ENCODE results near the gene HNRNPU.
"Not testable (repeated sequence)": the region's sequence is repeated elsewhere in the genome, so short reads cannot be mapped to it uniquely, and the experiment has no call there.

HNRNPU gene

DNA sequence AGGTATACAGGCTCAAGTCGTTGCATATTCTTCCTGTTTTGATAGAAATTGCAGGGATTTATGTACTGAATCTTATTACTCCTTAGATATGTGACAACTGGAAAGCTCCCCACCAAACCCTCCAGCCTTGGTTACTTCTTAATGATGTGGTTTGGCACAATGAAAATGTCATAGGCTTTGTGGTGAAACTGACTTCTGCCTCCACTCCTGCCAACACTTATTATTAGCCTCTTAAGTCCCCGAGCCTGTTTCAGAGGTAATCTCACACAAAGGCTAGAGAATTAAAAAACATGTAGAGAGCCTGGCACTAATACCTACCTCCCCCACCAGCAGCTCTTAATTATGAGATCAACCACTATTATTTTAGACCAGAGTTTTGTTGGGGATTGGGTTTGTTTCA lies 24.7 kb downstream of the HNRNPU start:
- no peak for DNase-seq

DNA sequence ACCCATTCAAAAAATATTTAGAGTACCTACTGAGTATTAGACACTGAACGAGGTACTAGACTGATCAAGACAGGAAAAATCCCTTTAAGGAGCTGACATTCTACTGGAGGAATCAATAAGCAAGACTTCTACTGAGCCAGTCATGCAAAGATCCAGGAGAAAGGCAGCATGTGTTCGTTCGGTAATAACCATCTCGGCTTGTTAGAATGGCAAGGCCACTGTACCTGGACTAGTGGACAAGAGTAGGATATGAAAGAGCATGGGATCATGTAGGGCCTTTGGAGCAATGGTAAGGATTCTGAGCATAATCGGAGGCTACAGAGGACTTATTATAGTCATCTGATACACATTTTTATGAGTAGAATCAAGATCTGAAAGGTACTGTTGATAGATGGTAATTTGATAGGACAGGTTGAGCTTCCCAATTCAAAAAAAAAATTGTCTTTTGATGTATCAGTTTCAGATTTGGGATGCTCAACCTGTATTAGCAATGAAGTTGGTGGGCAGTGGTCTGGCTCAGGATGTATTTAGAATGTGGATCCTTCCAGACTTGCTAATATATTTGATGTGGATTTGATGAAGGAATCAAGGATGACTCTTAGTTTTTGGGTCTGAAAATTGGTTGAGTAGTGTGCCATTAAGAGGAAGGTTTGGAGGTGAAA lies 26.6 kb downstream of the HNRNPU start:
- no peak for DNase-seq

DNA sequence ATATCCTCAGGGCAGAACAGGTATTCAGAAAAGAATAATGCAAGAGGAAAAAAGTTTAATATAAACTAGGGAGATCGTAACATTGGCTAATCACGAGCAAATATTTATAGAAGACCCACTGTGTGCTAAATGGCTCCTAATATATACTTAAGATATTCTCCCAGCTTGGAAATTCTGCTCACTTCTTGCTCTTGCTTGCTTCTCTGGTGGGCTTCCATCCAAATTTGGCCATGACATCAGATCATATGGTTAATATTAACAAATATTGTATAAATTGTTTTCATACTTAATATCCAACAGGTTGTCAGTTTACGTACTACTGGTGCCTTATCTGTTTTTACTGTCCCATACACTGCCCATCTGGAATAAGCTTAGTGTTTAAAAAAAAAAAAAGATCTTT lies 27.8 kb downstream of the HNRNPU start:
- no peak for DNase-seq

DNA sequence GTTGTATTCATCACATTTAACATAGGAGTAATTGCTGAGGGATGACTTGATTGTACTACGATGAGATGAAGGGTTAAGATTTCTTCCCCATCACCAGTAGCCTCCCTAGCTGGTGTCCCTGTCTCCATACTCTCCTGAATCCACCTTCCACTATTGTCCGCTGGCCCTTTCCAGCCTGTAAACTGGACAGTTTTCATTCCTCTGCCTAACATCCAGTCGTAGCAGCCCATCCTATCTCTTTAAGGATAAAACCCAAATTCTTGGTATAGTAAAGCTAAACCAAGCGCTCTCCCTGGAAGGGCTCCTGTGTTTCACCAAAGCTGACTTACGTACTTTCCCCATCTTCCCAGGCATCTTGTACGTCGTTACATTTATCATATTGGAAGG lies 28.2 kb downstream of the HNRNPU start:
- DNase-seq: no peak

DNA sequence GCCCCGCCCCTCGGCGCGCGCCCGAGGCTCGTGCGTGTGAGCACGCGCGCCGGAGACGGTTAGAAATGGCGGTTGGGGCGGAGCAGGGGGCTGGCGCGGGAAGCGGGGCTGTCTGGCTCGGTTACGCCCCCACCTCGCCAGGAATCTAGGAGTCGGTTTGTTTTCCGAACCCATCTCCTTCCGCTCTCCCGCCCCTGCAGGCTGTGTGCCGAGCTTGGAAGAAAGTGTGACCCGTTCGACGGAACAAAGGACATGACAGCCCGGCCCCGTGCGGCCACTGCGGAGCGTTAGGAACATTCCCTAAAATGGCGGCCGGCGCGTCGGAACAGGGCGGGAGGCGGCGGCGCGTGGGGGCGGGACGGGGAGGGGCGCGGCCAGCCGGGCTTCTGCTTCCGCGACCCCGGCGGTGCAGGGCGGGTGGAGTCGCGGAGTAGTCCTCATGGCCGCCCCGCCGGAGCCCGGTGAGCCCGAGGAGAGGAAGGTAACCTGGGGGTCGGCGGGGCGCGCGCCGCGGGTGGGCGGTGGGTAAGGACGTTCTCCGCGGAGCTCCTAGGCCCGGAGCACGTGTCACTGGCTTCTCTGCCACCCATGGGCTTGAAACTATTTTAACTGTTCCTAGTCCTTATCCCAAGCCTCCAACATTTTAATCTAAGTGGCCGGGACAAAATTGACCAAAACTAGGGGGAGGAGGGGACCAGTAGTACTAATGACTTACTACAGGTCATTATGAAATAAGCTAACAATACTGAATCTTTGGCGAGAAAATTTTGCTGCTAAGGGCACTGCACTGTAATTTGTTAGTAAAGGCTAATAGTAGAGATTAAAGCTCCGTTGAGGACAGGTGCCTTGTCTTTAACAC lies 28.8 kb downstream of the HNRNPU start, which contains the start of gene COX20:
Gene COX20, plus strand, starts transcription at position 383 of the 859 bp plus-strand sequence. Its CDS starts 57 bp downstream, at position 440.
- DNase-seq: peak; percentile 82

DNA sequence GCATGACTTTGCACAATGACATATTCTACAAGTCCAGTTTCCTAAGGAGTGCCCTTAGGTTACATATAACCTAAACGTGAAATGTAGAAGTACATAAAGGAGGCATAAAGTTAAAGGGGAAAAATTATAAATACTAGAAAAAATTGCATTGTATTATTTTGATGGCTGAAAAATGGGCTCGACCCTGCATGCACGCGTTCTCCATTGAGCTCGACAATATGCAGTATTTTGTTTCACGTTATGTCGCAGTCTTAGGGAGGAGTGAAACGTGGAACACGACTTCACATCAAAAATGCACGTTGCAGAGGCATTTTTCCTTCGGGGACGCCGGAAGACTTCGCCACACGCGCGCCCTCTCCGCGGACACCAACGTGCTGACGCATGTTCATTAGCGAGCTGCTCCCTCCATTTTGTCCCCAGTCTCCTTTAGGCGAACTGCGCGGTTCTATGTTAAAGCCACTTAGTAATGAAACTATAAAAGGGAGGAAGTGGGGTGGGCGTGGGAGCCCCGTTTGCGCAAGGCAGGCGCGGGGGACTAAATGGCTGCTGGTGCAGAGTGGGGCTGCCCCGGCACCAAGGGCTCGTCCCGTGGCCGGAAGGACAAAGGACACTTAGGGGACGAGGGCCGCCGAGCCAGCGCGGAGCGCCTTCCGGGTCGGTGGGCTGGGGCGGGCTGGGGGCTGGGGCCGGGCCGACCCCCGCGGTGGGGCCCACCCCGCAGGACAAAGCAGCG lies 29.6 kb downstream of the HNRNPU start:
- DNase-seq: peak; percentile 82

DNA sequence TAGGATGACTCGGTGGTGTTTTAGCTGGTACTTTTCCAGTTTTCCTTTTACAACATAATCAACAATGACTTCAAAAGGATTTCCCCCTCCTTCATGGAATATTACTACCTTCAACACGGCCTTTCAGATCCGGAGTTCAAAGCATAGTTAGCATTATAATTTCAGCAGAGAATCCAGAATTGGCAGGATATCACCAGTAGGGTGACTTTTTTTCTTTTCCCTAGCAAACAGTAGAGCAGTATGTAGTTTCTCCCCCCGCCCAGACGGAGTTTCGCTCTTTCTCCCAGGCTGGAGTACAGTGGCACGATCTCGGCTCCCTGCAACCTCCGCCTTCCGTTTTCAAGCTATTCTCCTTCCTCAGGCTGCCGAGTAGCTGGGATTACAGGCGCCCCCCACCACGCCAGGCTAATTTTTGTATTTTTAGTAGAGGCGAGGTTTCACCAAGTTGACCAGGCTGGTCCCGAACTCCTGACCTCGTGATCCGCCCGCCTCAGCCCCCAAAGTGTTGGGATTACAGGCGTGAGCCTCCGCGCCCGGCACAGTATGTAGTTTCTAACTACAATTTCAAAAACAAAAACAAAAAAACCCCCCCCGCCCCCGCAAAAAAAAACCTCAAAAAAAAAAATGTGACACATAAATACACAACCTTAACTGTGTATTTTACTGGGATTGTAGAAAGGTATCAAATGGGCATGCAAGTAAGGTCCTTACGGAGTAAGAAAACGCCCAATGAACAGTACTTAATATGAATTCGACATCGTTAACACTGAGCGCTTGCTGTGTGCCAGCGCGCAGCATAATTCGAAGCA lies 30.4 kb downstream of the HNRNPU start:
- peak; percentile 33 for DNase-seq

DNA sequence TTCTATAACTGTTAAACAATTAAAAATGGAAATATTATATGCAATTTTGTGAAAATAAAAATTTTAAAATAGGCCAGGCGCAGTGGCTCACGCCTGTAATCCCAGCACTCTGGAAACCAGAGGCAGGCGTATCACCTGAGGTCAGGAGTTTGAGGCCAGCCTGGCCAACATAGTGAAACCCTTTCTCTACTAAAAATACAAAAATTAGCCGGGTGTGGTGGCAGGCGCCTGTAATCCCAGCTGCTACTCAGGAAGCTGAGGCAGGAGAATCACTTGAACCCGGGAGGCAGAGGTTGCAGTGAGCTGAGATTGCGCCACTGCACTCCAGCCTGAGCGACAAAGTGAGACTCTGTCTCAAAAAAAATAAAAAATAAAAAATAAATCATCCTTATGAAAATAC lies 31.1 kb downstream of the HNRNPU start:
- not testable (repeated sequence) for DNase-seq

DNA sequence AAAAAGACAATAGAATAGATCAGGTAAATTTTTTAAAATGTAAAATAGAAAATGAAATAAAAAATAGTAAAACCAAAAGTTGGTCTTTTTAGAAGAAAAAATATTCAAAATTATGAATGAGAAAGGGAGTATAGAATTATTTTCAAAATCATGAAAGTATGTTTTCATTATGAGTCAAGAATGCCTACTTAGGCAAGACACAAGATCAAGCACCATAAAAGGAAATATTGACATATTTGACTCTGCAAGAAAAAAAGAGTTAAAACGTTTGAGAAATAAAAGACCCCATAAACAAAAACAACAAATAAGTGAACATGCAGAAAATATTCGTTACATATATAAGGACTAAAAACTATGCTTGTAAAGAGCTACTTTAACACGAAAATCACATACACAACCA lies 33.7 kb downstream of the HNRNPU start:
- DNase-seq: no peak

DNA sequence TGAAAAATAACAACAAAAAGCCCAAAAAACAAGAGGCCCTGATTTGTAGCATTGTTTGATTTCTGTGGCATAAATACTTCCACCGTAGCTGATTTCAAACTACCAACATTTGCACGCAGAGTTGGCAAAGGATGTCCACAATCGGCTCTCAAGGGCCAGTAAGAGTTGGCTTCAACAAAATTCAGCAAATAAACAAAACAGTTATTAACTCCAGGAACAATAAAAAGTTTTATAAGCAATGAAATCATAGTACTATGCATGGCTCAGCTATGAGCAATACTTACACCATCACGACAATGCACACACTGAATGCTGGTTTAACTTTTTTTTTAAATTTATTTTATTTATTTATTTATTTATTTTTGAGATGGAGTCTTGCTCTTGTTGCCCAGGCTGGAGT lies 37.6 kb downstream of the HNRNPU start:
- no peak for DNase-seq

DNA sequence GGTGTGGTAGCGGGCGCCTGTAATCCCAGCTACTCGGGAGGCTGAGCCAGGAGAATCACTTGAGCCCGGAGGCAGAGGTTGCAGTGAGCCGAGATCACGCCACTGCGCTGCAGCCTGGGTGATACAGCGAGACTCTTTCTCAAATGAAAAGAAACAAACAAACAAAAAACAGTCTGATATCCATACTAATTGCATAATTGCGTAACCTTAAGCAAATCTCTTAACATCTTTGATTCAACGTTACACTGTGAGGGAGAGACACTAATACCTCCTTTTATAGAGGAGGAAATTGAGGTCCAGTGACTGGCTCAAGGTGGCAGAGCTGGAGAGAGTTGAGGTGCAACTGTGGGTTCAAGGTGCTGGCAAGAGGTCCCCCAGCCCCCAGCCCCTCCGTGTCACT lies 41.5 kb downstream of the HNRNPU start:
- DNase-seq: no peak

DNA sequence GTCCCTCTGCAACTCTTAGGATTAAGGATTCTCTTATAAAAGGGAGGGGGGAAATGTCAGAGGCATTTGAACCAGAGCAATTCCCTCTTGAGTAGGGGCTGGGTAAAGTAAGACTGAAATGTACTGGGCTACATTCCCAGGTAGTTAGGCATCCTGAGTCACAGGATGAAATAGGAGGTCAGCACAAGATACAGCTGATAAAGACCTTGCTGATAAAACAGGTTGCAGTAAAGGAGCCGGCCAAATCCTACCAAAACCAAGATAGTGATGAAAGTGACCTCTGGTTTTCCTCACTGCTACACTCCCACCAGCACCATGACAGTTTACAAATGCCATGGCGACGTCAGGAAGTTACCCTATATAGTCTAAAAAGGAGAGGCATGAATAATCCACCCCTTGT lies 43.2 kb downstream of the HNRNPU start:
- DNase-seq: no peak

DNA sequence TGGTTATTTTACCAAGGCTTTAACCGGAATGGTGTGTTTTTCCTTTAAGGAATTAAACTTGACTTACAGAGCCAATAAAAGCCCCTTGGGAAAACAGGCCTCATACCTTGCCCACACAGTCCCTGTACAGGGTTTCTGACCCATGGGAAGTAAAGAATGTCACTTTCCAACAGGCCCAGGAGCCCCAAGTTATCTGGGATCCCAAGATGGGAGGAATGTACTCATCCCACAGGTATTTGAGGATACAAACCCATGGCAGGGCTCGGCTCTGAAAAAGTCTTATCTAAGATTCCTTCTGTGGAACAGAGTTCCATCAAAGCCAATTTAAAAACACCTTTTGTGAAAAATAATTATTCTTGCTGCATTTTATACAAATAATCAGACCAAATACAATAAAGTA lies 44.2 kb downstream of the HNRNPU start:
- DNase-seq: no peak

DNA sequence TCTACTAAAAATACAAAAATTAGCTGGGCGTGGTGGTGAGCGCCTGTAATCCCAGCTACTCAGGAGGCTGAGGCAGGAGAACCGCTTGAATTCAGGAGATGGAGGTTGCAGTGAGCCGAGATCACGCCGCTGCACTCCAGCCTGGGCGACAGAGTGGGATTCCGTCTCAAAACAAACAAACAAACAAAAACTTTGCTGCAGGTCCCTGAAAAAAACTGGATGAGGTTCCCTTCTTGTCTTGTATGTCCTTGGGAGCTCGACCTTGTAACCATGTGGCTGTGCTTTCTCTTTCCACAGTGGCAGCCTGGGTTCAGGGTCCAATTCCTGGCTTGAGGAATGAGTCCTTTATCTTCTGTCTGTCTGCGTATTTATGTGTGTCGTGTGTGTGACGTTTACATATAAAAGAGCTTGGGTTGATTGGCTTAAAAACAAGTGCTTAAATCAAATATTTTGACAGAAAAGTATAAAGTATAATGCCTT lies 46.9 kb downstream of the HNRNPU start:
- DNase-seq: no peak

DNA sequence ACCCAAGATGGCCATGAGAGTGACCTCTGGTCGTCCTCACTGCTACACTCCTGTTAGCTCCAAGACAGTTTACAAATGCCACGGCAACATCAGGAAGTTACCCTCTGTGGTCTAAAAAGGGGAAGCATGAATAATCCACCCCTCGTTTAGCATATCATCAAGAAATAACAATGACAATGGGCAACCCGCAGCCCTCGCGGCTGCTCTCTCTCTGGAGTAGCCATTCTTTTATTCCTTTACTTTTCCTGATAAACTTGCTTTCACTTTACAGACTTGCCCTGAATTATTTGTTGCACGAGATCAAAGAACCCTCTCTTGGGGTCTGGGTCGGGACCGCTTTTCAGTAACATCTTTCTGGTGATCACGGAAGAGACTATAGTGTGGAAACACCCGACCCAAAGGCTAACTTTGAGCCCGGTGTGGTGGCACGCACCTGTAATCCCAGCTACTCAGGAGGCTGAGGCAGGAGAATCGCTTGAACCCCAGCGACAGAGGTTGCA lies 48.7 kb downstream of the HNRNPU start:
- no peak for DNase-seq

DNA sequence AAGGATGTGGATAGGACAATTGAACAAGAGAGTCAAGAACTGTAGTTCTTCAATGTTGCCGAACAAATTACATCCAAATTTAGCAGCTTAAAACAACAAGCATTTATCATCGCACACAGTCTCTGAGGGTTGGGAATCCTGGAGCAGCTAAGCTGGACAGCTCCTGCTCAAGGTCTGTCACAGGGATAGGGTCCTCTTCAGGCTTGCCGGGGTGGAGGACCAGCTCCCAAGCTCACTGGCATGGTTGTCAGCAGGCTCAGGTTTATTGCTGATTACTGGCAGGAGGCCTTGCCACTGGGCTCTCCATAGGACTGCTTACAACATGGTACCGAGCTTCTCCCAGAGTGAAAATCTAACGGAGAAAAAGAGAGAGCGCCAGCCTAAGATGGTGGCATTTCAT lies 51.0 kb downstream of the HNRNPU start:
- no peak for DNase-seq

DNA sequence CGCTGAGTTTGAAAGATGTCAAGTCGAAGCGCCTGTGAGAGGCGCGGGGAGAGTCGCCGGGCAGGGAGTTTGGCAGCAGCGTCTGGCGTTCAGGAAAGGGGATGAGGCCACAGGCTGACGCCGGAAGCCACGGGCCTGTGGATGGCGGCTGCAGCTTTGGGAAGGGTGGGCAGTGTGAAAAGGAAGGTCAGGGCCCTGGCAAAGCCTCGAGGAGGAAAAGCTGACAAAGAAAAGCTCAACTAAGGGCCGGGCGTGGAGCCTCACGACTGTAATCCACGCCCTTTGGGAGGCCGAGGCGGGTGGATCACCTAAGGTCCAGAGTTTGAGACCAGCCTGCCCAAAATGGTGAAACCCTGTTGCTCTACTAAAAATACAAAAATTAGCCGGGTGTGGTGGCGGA lies 54.1 kb downstream of the HNRNPU start:
- no peak for DNase-seq

DNA sequence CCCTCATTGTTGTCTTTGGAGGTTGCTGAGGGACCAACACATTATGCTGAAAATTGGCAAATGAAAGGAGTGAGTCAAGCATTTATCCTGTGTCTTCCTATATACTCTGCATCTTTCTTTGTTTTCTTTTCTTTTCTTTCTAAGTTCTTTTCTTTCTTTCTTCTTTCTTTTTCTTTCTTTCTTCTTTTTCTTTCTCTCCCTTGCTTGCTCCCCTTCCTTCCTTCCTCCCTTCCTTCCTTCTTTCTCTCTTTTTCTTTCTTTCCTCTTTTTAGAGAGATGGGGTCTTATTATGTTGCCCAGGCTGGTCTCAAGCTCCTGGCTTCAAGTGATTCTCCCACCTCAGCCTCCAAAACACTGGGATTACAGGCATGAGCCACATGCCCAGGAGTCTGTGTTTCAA lies 57.2 kb downstream of the HNRNPU start:
- DNase-seq: no peak

DNA sequence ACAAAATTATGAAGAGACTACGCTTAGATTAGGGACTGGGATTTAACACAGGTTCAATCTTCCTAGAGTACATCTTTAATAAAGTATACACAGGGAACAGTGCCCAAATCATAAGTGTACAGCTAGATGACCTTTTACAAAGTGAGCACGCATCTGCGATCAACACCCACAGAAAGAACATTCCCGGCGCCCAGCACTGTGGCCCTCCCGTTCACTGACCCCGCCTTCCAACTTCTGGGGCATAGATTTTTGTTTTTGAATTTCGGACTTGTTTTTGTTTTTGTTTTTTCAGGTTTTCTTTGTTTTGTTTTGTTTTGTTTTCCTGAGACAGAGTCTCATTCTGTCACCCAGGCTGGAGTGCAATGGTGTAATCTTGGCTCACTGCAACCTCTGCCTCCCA lies 59.5 kb downstream of the HNRNPU start:
- DNase-seq: no peak

DNA sequence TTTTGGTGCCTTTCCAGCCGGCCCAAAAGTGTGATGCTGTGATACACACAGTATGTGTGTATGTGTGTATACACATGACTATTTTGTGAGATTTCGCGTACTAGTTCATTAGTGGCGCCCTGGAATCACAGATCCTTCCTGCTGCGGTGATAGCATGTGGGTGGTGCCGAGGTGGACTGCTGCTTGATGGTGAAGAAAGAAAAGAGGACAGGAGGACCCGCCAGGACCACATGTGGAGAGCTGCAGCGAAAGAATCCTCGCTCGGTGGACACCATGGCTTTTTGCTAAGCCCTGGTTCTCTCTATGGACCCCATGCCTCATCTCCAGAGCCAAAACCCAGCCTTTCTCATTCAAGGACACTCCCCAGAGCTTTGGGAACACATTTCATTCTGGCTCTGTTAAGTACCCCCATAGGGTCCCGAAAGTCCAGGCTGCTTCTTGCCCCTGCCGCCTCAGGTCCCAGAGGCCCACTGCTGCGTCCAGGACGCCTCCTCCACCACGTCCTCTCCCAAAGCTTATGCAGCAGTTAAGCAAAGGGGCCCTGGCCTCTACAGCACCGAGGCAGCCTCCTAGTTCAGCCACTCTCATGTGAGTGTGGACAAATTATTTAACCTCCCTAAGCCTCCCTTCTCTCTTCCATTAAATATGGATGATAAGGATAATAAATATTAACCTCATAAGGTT lies 61.6 kb downstream of the HNRNPU start:
- no peak for DNase-seq

DNA sequence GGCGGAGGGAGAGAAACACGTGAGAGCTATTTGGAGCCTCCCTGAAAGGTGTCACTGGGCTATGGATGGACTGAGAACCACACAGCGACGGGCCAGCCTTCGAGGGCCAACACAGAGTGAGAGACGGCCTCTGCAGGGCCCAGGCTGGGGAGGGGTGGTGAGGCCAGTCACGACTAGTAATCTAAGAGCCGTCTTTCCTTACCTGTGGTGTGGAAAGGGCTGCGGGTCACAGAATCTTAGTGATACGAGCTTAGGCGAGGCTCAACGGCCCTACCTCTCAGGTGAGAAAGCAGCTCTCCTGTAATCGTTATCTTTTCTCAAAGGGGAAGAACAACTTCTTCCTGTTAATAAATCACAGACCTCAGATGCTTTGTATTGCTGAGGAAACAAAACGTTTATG lies 62.3 kb downstream of the HNRNPU start:
- no peak for DNase-seq

DNA sequence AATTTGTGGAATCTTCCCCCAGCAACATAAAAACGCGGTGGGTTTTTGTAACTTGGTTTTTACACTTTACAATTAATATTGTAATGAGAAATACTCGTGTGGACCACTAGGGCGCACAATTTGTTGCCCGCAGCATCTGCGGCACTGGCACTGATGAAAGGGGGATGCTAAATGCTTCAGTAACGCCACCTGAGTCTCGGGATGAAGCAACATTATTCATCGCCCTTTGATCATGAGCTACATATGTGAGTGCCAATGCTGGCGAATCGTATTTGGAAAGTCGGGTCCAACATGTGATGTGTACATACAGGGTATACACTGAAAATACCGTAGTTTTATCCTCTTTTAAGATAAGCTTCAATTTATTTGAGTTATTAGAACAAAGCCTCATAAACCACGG lies 63.1 kb downstream of the HNRNPU start:
- DNase-seq: peak; percentile 37

Data from effector CD4-positive, alpha-beta T cell (primary cell).